ENCODE data around the gene DPY19L1. TPM values are rescaled to one million over a fixed set of nuclear protein-coding genes. Genes with fewer than 3 reads are reported as not detected.

DPY19L1 gene
- total and polyA plus RNA-seq, 10 donors: 4.8 to 41.6 (median 28.3) TPM

DNA sequence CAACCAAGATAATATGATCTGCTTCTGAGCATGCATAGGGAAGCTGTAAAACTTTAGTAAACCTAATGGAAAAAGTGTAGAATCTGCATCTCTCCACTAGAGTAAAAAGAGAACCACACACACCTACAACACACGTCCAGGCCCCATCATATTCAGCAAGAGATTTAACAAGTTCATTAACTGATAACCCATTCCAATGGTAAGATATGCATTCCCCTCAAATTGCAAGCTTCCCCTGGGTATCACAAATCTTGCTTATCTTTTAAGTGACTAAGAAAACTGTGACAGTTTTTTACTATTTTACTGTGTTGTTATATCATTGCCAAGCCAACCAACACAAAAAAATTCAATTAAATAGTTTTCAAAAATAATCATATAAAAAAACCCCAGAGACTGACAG lies 8.0 kb downstream of the DPY19L1 start:
- H3K4me3 ChIP-seq: no peak overlapping the region
- H3K27me3 ChIP-seq (replicated peaks in 1 of 7): no peaks in the 10 kb centered on the region
- no peaks in the 10 kb centered on the region for H3K36me3 ChIP-seq
- 60 to 77% (median 73%) methylated on average over 1 of the region's 1 CpG for WGBS, 5 donors
- H3K27ac ChIP-seq: no peak overlapping the region
- no peak for DNase-seq
- no peaks in the 10 kb centered on the region for H3K9me3 ChIP-seq
- peaks cover 0 to 20% (median 2%) of the 10 kb centered on the region in 6 donors for H3K4me1 ChIP-seq
- TF ChIP-seq, protein P1, sequence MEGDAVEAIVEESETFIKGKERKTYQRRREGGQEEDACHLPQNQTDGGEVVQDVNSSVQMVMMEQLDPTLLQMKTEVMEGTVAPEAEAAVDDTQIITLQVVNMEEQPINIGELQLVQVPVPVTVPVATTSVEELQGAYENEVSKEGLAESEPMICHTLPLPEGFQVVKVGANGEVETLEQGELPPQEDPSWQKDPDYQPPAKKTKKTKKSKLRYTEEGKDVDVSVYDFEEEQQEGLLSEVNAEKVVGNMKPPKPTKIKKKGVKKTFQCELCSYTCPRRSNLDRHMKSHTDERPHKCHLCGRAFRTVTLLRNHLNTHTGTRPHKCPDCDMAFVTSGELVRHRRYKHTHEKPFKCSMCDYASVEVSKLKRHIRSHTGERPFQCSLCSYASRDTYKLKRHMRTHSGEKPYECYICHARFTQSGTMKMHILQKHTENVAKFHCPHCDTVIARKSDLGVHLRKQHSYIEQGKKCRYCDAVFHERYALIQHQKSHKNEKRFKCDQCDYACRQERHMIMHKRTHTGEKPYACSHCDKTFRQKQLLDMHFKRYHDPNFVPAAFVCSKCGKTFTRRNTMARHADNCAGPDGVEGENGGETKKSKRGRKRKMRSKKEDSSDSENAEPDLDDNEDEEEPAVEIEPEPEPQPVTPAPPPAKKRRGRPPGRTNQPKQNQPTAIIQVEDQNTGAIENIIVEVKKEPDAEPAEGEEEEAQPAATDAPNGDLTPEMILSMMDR (IDR thresholded peaks at IDR 0.05 in 8 of 11, conservative IDR thresholded peaks at IDR 0.05 in 3 of 11): no peak
- TF ChIP-seq POLR2A (IDR thresholded peaks at IDR 0.05) (no peak), POLR2AphosphoS5 (IDR thresholded peaks at IDR 0.05) (no peak)
- intact Hi-C loops (cut with DNase I; ENCODE audit: low total_unique reads): no loop called here

DNA sequence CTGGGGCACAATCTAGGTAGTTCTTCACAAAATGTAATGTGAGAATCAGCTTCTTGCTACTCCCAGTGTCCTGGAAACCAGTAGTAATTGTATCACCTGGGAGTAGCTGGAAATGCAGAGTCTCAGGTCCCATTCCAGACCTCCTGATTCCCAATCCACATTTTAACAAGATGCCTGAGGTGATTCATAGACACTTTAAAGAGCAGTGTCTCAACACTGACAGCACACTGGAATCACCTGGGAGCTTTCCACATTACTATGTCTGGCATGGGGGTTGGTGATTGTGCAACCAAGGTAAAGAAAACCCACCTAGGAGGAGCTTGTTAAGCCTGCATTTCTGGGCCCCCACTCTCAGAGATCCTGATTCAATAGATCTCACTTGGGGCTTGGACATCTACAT lies 11.1 kb downstream of the DPY19L1 start:
- Histone ChIP-seq H3K36me3 (no peaks in the 10 kb centered on the region), H3K9me3 (no peaks in the 10 kb centered on the region), H3K4me3 (no peak overlapping the region), H3K27ac (no peak overlapping the region), H3K4me1 (peaks cover 0 to 6% (median 0%) of the 10 kb centered on the region in 6 donors), H3K27me3 (replicated peaks in 1 of 7) (no peaks in the 10 kb centered on the region)
- no peak for DNase-seq
- TF ChIP-seq, protein P1 (IDR thresholded peaks at IDR 0.05 in 8 of 11, conservative IDR thresholded peaks at IDR 0.05 in 3 of 11): no peak
- no peak for TF ChIP-seq POLR2AphosphoS5 (IDR thresholded peaks at IDR 0.05)
- TF ChIP-seq POLR2A (IDR thresholded peaks at IDR 0.05): no peak
- intact Hi-C loops (cut with DNase I; ENCODE audit: low total_unique reads): no loop called here

DNA sequence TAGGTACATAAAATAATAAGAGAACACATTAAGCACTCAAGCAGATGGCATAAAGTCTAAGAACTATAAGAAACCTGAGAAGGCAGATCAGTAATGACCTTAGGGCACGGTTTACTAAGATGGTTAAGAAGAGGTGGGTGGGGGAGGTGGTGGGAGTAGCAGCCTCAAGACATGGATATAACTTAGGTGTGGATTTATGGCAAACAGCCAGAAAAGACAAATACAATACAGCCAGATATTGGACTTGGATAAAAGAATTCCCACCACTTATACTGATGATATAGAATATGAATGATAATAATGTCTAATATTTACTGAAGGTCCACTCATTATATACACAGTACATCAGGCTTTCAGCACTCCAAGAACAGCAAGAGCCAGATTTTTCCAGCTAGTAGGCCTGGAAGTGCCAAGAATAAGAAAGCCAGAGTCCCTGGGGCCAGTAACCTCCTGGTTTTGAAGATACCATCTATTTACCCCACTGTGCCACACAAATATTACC lies 11.9 kb downstream of the DPY19L1 start:
- H3K27me3 ChIP-seq (replicated peaks in 1 of 7): no peaks in the 10 kb centered on the region
- no peaks in the 10 kb centered on the region for H3K9me3 ChIP-seq
- DNase-seq: no peak
- intact Hi-C loops (cut with DNase I; ENCODE audit: low total_unique reads): no loop called here
- H3K36me3 ChIP-seq: no peaks in the 10 kb centered on the region
- H3K27ac ChIP-seq: no peak overlapping the region
- 78 to 92% (median 88%) methylated on average over 1 of the region's 1 CpG for WGBS, 5 donors
- H3K4me3 ChIP-seq: no peak overlapping the region
- no peak for TF ChIP-seq POLR2AphosphoS5 (IDR thresholded peaks at IDR 0.05)
- TF ChIP-seq POLR2A (IDR thresholded peaks at IDR 0.05): no peak
- TF ChIP-seq, protein P1 (IDR thresholded peaks at IDR 0.05 in 8 of 11, conservative IDR thresholded peaks at IDR 0.05 in 3 of 11): no peak
- peaks cover 0 to 12% (median 0%) of the 10 kb centered on the region in 6 donors for H3K4me1 ChIP-seq

DNA sequence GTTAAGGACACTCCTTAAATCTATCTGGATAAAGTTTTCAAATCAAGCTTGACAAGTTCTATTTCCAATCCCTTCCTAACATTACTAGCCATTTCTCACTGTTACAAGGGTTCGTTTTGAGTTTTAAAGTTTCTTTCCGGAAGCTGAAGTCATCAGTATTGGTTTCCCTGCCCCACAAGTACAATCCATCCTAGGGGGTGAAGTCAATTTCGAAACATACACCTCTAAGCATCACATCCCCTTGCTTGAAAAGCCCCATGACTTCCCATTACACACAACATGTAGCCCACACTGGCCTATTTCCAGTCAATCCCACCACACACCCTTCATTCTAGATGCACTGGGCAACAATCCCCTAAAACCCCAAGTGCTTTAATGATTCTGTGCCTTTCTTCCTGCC lies 13.0 kb downstream of the DPY19L1 start:
- Histone ChIP-seq H3K27ac (no peak overlapping the region), H3K36me3 (no peaks in the 10 kb centered on the region), H3K27me3 (replicated peaks in 1 of 7) (no peaks in the 10 kb centered on the region), H3K9me3 (no peaks in the 10 kb centered on the region), H3K4me3 (no peak overlapping the region), H3K4me1 (peaks cover 0 to 12% (median 0%) of the 10 kb centered on the region in 6 donors)
- DNase-seq: no peak
- intact Hi-C loops (cut with DNase I; ENCODE audit: low total_unique reads): no loop called here
- TF ChIP-seq, protein P1 (IDR thresholded peaks at IDR 0.05 in 8 of 11, conservative IDR thresholded peaks at IDR 0.05 in 3 of 11): no peak
- TF ChIP-seq POLR2A (IDR thresholded peaks at IDR 0.05): no peak
- TF ChIP-seq POLR2AphosphoS5 (IDR thresholded peaks at IDR 0.05): no peak
- WGBS, 5 donors: 78 to 91% (median 88%) methylated on average over 3 of the region's 3 CpGs

All from spleen (tissue), 11 donors.